ENCODE measurements around the gene SNRPA.

DNA sequence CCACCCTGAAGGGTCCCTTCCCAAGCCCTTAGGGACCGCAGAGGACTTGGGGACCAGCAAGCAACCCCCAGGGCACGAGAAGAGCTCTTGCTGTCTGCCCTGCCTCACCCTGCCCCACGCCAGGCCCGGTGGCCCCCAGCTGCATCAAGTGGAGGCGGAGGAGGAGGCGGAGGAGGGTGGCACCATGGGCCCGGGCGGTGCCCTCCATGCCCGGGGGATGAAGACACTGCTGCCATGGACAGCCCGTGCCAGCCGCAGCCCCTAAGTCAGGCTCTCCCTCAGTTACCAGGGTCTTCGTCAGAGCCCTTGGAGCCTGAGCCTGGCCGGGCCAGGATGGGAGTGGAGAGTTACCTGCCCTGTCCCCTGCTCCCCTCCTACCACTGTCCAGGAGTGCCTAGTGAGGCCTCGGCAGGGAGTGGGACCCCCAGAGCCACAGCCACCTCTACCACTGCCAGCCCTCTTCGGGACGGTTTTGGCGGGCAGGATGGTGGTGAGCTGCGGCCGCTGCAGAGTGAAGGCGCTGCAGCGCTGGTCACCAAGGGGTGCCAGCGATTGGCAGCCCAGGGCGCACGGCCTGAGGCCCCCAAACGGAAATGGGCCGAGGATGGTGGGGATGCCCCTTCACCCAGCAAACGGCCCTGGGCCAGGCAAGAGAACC is 49.5 kb downstream of the SNRPA start:
- TF ChIP-seq, protein P1, sequence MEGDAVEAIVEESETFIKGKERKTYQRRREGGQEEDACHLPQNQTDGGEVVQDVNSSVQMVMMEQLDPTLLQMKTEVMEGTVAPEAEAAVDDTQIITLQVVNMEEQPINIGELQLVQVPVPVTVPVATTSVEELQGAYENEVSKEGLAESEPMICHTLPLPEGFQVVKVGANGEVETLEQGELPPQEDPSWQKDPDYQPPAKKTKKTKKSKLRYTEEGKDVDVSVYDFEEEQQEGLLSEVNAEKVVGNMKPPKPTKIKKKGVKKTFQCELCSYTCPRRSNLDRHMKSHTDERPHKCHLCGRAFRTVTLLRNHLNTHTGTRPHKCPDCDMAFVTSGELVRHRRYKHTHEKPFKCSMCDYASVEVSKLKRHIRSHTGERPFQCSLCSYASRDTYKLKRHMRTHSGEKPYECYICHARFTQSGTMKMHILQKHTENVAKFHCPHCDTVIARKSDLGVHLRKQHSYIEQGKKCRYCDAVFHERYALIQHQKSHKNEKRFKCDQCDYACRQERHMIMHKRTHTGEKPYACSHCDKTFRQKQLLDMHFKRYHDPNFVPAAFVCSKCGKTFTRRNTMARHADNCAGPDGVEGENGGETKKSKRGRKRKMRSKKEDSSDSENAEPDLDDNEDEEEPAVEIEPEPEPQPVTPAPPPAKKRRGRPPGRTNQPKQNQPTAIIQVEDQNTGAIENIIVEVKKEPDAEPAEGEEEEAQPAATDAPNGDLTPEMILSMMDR (IDR thresholded peaks at IDR 0.05), result no peak
- TF ChIP-seq EP300 (IDR thresholded peaks at IDR 0.05) (no peak), POLR2A (IDR thresholded peaks at IDR 0.05) (no peak)

All from ovary (tissue), 3 donors.